Measurements from ENCODE around the gene PLRG1.

The PLRG1 gene

DNA sequence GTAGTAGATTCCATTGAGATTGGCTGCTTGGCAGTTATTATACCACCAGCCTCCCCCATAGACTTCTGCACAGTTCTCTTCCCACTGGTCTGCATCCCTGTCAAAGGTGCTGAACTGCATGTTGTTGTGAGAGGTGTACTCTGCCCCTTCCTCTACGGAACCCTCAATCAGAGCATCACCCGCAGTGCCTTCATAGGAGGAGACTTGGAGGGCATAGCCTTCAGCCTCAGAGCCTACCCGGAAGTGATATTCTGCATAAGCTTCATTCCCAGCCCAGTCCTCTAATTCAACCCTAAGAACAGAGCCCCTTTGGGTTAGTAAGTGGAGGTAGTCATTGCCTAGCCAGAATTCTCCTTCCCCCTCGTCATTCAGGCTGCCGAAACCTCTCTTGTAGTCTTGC, 34.1 kb upstream of the PLRG1 start:
- H3K4me3 Mint-ChIP-seq = no peak overlapping the region
- DNase-seq (no peak), ATAC-seq (no peak)
- H3K36me3 Mint-ChIP-seq (ENCODE audit: low read depth) = no peaks in the 10 kb centered on the region
- H3K27ac Mint-ChIP-seq = no peak overlapping the region
- H3K9me3 Mint-ChIP-seq = no peaks in the 10 kb centered on the region
- no peaks in the 10 kb centered on the region for H3K4me1 Mint-ChIP-seq
- peaks cover 8% of the 10 kb centered on the region for H3K27me3 Mint-ChIP-seq

DNA sequence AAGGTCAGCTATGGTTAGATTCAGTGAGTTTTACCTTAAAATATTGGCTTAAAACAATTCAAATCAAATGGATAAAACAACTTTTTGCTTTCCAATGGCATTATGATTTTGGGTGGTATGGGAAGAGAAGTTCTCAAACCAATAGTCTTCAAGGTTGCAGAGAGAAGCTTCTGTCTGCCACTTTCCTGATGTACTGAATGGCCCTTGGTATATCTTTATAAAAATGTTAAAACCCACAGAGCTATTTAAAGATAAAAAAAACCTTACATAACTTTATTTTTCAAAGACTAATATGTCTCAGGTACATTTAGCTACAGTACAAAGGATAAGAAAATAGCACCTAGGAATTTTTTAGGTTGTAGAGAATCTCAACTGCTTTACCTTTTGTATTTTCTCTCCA, 33.5 kb upstream of the PLRG1 start:
- Mint-ChIP-seq H3K36me3 (ENCODE audit: low read depth) (no peaks in the 10 kb centered on the region), H3K4me3 (no peak overlapping the region), H3K27me3 (peaks cover 8% of the 10 kb centered on the region), H3K27ac (no peak overlapping the region), H3K4me1 (no peaks in the 10 kb centered on the region), H3K9me3 (no peaks in the 10 kb centered on the region)
- no peak for DNase-seq
- no peak for ATAC-seq

DNA sequence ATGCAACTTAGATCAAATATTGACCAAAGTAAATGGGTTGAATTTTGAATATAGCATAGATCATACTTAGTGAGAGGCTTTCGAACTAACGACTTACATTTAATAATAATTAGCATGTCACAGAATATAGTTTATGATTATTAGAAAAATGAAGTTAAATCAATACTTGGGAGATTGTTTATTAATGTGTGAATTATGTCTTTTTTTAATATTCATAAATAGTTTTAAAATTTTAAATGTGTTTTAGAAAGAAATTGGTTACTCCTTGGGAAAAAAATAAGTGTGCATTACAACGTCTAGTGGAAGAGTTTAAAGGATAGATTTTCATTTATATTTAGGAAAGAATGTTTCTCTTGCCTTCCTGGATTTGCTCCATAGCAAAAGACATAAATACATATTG, 33.0 kb upstream of the PLRG1 start:
- no peak for DNase-seq
- H3K27ac Mint-ChIP-seq = no peak overlapping the region

DNA sequence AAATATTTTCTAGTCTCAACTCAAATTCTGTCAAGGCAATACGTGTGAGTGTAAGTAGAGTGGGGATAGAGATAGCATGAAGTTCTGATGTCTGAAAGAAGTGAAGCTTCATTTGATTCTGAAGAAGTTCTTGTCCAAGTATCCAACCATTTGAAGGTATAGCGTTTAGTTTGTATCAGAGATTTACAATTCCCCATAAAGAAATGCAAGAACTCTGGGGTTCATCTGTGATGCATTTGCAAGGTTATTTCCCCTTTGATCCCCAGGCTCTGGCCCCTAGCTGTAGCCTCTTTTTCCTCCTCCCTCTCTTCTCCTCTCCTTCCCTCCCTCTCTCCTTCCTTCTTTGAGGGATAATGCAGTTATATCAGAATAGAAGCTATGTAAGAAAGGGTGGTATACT, 32.5 kb upstream of the PLRG1 start:
- Mint-ChIP-seq H3K9me3 (no peaks in the 10 kb centered on the region), H3K27ac (no peak overlapping the region), H3K36me3 (ENCODE audit: low read depth) (no peaks in the 10 kb centered on the region), H3K4me1 (no peaks in the 10 kb centered on the region), H3K4me3 (no peak overlapping the region), H3K27me3 (peaks cover 7% of the 10 kb centered on the region)
- no peak for ATAC-seq
- no peak for DNase-seq

More for the DNA sequence above, 33.0 kb upstream of the PLRG1 start:
- Mint-ChIP-seq H3K4me1 (no peaks in the 10 kb centered on the region), H3K9me3 (no peaks in the 10 kb centered on the region), H3K36me3 (ENCODE audit: low read depth) (no peaks in the 10 kb centered on the region), H3K27me3 (peaks cover 8% of the 10 kb centered on the region), H3K4me3 (no peak overlapping the region)
- ATAC-seq = no peak

DNA sequence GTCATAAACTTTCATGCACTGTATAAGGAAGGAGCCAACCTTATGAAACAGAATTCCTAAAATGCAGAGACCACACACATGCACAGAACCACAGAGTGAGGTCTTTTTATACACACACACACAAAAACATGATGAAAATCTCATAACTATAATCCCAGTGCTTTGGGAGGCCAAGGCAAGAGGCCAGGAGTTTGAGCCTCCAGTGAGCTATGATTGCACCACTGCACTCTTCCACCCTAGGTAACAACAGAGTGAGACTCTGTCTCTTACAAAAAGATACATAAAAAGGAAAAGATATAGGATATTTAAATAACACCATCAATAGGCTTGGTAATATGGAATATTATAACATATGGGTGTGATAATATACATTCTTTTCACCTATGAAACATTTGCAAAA, 29.7 kb upstream of the PLRG1 start:
- Mint-ChIP-seq H3K27me3 (peaks cover 3% of the 10 kb centered on the region), H3K4me1 (no peaks in the 10 kb centered on the region), H3K36me3 (ENCODE audit: low read depth) (no peaks in the 10 kb centered on the region), H3K4me3 (no peak overlapping the region), H3K9me3 (no peaks in the 10 kb centered on the region), H3K27ac (no peak overlapping the region)
- no peak for DNase-seq
- ATAC-seq = no peak

DNA sequence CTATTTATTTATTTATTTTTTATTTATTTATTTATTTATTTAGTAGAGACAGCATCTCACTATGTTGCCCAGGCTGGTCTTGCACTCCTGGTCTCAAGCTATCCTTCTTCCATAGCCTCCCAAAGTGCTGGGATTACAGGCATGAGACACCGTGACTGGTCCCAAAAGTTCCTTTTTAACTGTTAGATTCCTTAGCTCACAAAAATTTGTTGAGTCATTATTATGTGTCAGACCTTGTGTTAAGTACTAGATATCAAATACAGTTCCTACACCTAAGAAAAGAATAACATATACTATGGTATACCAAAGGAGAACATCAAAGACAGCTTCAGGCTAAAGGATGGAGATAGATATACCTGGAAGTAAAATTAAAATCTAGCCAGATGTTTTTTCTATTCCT, 28.7 kb upstream of the PLRG1 start:
- H3K27ac Mint-ChIP-seq = no peak overlapping the region
- no peaks in the 10 kb centered on the region for H3K9me3 Mint-ChIP-seq
- no peaks in the 10 kb centered on the region for H3K36me3 Mint-ChIP-seq (ENCODE audit: low read depth)
- no peaks in the 10 kb centered on the region for H3K4me1 Mint-ChIP-seq
- ATAC-seq (no peak), DNase-seq (no peak)
- H3K4me3 Mint-ChIP-seq = no peak overlapping the region
- peaks cover 4% of the 10 kb centered on the region for H3K27me3 Mint-ChIP-seq

DNA sequence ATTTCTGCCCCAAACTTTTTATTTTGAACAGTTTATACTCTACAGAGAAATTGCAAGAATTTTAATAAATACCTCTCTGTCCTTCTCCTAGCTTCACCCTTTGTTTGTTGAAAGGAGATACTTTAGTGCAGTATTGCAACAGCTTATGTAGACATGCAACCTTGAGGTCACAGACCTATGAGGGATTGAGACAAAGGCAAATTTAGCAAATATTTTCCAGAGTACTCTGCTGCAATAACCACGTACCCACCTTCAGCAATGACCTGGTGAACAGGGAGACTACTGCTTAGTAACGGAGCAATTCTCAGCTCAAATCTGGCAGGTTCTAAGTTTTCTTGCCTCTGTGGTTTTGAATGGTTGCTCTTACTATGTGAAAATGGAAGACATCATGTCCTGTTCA, 27.1 kb upstream of the PLRG1 start:
- Mint-ChIP-seq H3K27ac (no peak overlapping the region), H3K36me3 (ENCODE audit: low read depth) (no peaks in the 10 kb centered on the region), H3K4me3 (no peak overlapping the region), H3K4me1 (no peaks in the 10 kb centered on the region), H3K27me3 (peaks cover 4% of the 10 kb centered on the region), H3K9me3 (no peaks in the 10 kb centered on the region)
- ATAC-seq = no peak
- no peak for DNase-seq

DNA sequence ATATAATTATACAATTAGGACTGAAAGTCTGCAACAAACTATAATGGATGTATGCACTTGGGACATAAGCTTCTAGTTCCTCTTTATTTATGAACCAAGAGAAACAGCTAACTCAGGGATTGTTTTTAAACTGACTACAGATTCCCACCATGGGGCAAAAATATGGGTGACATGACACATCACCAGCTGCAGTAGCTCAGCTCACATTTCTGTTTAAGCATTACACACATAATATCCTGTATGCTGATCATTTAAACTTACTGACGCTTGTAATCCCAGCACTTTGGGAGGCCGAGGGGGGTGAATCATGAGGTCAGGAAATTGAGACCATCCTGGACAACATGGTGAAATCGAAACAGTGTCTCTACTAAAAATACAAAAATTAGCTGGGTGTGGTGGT, 24.1 kb upstream of the PLRG1 start:
- DNase-seq (no peak), ATAC-seq (no peak)
- Mint-ChIP-seq H3K9me3 (no peaks in the 10 kb centered on the region), H3K36me3 (ENCODE audit: low read depth) (no peaks in the 10 kb centered on the region), H3K4me1 (no peaks in the 10 kb centered on the region), H3K27me3 (peaks cover 5% of the 10 kb centered on the region), H3K4me3 (no peak overlapping the region), H3K27ac (no peak overlapping the region)

DNA sequence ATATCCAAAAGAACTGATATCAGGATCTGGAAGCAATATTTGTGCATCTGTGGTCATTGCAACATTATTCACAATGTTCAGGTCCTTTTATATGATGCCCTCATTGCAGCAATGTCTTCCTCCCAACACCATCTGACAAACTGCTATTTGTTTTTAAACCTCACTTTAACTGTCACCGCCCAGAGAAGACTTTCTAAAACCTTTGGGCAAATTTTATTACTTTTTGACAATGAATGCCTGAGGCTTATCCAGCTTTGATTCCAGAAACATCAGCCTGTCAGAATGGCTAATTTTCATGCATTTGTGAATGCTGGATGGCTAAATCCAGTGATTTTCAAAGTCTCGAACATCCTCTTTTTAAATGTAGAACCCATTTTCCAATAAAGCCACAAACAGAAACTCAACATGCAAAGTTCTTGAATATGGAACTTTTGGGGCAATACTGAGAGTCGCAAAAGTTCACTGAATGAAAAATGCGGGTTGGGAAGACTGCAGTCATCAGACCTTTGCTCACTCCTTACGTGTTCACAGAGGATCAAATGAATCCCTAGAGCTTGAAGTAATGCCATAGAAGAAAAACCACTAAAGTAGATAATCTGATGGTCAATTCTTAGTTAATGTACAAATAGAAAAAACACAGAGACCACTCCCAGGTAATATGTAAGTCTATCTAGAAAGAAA, 23.1 kb upstream of the PLRG1 start:
- no peak for DNase-seq
- Mint-ChIP-seq H3K4me3 (no peak overlapping the region), H3K36me3 (ENCODE audit: low read depth) (no peaks in the 10 kb centered on the region), H3K27ac (no peak overlapping the region), H3K27me3 (peaks cover 5% of the 10 kb centered on the region), H3K9me3 (no peaks in the 10 kb centered on the region), H3K4me1 (no peaks in the 10 kb centered on the region)
- ATAC-seq = no peak

DNA sequence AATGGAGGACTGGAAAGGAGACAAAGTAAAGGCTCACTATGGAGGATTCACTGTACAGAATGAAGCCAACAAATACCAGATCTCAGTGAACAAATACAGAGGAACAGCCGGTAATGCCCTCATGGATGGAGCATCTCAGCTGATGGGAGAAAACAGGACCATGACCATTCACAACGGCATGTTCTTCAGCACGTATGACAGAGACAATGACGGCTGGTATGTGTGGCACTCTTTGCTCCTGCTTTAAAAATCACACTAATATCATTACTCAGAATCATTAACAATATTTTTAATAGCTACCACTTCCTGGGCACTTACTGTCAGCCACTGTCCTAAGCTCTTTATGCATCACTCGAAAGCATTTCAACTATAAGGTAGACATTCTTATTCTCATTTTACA, 19.4 kb upstream of the PLRG1 start:
- Mint-ChIP-seq H3K27ac (no peak overlapping the region), H3K4me1 (no peaks in the 10 kb centered on the region), H3K9me3 (no peaks in the 10 kb centered on the region), H3K27me3 (peaks cover 3% of the 10 kb centered on the region), H3K4me3 (no peak overlapping the region), H3K36me3 (ENCODE audit: low read depth) (no peaks in the 10 kb centered on the region)
- DNase-seq = no peak
- ATAC-seq = no peak

DNA sequence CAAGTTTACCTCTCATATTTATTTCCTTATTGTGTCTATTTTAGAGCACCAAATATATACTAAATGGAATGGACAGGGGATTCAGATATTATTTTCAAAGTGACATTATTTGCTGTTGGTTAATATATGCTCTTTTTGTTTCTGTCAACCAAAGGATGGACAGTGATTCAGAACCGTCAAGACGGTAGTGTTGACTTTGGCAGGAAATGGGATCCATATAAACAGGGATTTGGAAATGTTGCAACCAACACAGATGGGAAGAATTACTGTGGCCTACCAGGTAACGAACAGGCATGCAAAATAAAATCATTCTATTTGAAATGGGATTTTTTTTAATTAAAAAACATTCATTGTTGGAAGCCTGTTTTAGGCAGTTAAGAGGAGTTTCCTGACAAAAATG, 18.8 kb upstream of the PLRG1 start:
- Mint-ChIP-seq H3K9me3 (no peaks in the 10 kb centered on the region), H3K4me3 (no peak overlapping the region), H3K27me3 (peaks cover 3% of the 10 kb centered on the region), H3K4me1 (no peaks in the 10 kb centered on the region), H3K27ac (no peak overlapping the region), H3K36me3 (ENCODE audit: low read depth) (no peaks in the 10 kb centered on the region)
- DNase-seq = no peak
- no peak for ATAC-seq

DNA sequence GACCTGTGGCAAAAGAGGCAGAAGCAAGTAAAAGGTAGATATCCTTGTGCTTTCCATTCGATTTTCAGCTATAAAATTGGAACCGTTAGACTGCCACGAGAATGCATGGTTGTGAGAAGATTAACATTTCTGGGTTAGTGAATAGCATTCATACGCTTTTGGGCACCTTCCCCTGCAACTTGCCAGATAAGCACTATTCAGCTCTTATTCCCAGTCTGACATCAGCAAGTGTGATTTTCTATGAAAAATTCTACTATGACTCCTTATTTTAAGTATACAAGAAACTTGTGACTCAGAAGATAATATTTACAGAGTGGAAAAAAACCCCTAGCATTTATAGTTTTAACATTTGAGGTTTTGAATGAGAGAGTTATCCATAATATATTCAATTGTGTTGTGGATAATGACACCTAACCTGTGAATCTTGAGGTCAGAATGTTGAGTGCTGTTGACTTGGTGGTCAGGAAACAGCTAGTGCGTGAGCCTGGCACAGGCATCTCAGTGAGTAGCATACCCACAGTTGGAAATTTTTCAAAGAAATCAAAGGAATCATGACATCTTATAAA, 16.5 kb upstream of the PLRG1 start:
- ATAC-seq (no peak), DNase-seq (no peak)
- Mint-ChIP-seq H3K9me3 (no peaks in the 10 kb centered on the region), H3K27ac (no peak overlapping the region), H3K36me3 (ENCODE audit: low read depth) (no peaks in the 10 kb centered on the region), H3K4me1 (no peaks in the 10 kb centered on the region), H3K27me3 (peaks cover 6% of the 10 kb centered on the region), H3K4me3 (no peak overlapping the region)

DNA sequence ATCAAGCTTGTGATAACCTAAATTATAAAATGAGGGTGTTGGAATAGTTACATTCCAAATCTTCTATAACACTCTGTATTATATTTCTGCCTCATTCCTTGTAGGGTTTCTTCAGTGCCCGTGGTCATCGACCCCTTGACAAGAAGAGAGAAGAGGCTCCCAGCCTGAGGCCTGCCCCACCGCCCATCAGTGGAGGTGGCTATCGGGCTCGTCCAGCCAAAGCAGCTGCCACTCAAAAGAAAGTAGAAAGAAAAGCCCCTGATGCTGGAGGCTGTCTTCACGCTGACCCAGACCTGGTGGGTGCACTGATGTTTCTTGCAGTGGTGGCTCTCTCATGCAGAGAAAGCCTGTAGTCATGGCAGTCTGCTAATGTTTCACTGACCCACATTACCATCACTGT, 15.5 kb upstream of the PLRG1 start:
- Mint-ChIP-seq H3K4me3 (no peak overlapping the region), H3K36me3 (ENCODE audit: low read depth) (no peaks in the 10 kb centered on the region)

DNA sequence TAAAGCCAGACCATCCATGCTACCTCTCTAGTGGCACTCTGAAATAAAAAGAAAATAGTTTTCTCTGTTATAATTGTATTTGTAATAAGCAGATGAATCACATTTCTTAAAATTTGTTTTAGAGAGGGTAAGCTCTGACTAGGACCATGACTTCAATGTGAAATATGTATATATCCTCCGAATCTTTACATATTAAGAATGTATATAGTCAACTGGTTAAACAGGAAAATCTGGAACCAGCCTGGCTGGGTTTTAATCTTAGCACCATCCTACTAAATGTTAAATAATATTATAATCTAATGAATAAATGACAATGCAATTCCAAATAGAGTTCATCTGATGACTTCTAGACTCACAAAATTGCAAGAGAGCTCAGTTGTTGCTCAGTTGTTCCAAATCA, 14.1 kb upstream of the PLRG1 start:
- H3K36me3 Mint-ChIP-seq (ENCODE audit: low read depth) = no peaks in the 10 kb centered on the region
- H3K4me1 Mint-ChIP-seq = no peaks in the 10 kb centered on the region
- H3K27me3 Mint-ChIP-seq = peaks cover 4% of the 10 kb centered on the region
- ATAC-seq (no peak), DNase-seq (no peak)
- no peak overlapping the region for H3K4me3 Mint-ChIP-seq
- H3K27ac Mint-ChIP-seq = no peak overlapping the region
- no peaks in the 10 kb centered on the region for H3K9me3 Mint-ChIP-seq

More for the DNA sequence above, 15.5 kb upstream of the PLRG1 start:
- Mint-ChIP-seq H3K4me1 (no peaks in the 10 kb centered on the region), H3K27me3 (peaks cover 4% of the 10 kb centered on the region), H3K27ac (no peak overlapping the region), H3K9me3 (no peaks in the 10 kb centered on the region)
- ATAC-seq (no peak), DNase-seq (no peak)

DNA sequence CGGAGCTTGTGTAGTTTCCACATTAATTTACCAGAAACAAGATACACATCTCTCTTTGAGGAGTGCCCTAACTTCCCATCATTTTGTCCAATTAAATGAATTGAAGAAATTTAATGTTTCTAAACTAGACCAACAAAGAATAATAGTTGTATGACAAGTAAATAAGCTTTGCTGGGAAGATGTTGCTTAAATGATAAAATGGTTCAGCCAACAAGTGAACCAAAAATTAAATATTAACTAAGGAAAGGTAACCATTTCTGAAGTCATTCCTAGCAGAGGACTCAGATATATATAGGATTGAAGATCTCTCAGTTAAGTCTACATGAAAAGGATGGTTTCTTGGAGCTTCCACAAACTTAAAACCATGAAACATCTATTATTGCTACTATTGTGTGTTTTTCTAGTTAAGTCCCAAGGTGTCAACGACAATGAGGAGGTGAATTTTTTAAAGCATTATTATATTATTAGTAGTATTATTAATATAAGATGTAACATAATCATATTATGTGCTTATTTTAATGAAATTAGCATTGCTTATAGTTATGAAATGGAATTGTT, 12.6 kb upstream of the PLRG1 start, which contains the start of gene FGB:
Gene FGB (plus strand): TSS at position 315 of the 558 bp plus-strand sequence. CDS start 8 bp downstream, at position 323.
- DNase-seq = no peak
- Mint-ChIP-seq H3K4me3 (no peak within 1 kb of the TSS), H3K9me3 (no peaks in the 10 kb centered on the region), H3K27ac (no peak within 1 kb of the TSS), H3K36me3 (ENCODE audit: low read depth) (no peaks in the 10 kb centered on the region), H3K27me3 (peaks cover 7% of the 10 kb centered on the region), H3K4me1 (no peaks in the 10 kb centered on the region)
- no peak for ATAC-seq

Measured in activated naive CD8-positive, alpha-beta T cell treated with anti-CD3 and anti-CD28 coated beads, Interleukin-2, amount 50 U/mL, for 24 hours (primary cell).